Gastrocnemius medialis (tissue), 4 donors: ENCODE data around the gene TEX48.

Experiments used
- POLR2A ChIP-seq, 2 donors: fragments of 450-650 bp; IDR thresholded peaks; one replicate each; pipeline ENCODE4 v1.6.1; 2017; ENCODE audit warnings: antibody characterized with exemption in 2 of 2, mild to moderate bottlenecking in 2 of 2, moderate library complexity in 2 of 2
- TF ChIP-seq, protein P1 (sequence below), 5 experiments: fragments of 450-650 bp in 3 of 5; fragments of 200-600 bp in 2 of 5; sonication (generic) in 2 of 5; IDR thresholded peaks in 4 of 5; conservative IDR thresholded peaks in 1 of 5; 1 replicate in 4 of 5; 2 replicates in 1 of 5; pipeline ENCODE4 v1.5.1; 2016 to 2019; ENCODE audit warnings: antibody characterized with exemption in 5 of 5, mild to moderate bottlenecking in 3 of 5, moderate library complexity in 3 of 5

DNA sequence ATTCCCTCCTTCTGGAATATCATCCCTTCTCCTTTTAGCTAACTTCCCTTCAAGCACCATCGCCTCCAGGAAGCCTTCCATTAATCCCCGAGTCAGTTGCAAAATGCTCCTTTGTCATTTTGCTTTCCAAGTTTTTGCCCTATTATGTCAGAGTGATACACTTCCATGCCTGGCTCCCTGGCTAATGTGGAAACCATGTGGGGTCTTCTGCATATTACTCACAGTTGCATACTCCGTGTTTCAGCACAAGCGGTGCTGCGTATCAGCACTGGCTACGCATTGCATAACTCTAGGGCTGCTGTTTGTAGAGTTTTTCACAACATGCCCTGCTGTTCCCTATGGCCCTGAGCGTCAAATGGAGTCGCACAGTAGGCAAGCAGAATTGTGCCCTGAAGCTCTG, 26.3 kb downstream of the TEX48 start:
- TF ChIP-seq, protein P1, sequence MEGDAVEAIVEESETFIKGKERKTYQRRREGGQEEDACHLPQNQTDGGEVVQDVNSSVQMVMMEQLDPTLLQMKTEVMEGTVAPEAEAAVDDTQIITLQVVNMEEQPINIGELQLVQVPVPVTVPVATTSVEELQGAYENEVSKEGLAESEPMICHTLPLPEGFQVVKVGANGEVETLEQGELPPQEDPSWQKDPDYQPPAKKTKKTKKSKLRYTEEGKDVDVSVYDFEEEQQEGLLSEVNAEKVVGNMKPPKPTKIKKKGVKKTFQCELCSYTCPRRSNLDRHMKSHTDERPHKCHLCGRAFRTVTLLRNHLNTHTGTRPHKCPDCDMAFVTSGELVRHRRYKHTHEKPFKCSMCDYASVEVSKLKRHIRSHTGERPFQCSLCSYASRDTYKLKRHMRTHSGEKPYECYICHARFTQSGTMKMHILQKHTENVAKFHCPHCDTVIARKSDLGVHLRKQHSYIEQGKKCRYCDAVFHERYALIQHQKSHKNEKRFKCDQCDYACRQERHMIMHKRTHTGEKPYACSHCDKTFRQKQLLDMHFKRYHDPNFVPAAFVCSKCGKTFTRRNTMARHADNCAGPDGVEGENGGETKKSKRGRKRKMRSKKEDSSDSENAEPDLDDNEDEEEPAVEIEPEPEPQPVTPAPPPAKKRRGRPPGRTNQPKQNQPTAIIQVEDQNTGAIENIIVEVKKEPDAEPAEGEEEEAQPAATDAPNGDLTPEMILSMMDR (IDR thresholded peaks at IDR 0.05 in 4 of 5, conservative IDR thresholded peaks at IDR 0.05 in 1 of 5) = no peak
- TF ChIP-seq POLR2A (IDR thresholded peaks at IDR 0.05) = no peak
